NCI-H128 (cell line): ENCODE results near the gene PDE6G.

Experiments used
- DNase-seq: peaks from one replicate; lab custom pipeline; 2025; ENCODE audit not compliant: unreplicated experiment; lab: John Stamatoyannopoulos, UW

Gene PDE6G

GRCh38 chr17:81664051-81664470 is 7.7 kb upstream of the PDE6G start:
- no peak for DNase-seq

- no peak for DNase-seq
These were observed 5.7 kb upstream of the PDE6G start for GRCh38 chr17:81662002-81662401.

- DNase-seq, result no peak
These were observed 4.1 kb upstream of the PDE6G start for GRCh38 chr17:81660441-81660840.

GRCh38 chr17:81659038-81659437 is 2.7 kb upstream of the PDE6G start:
- DNase-seq, result no peak

- no peak for DNase-seq
These were observed 493 bp upstream of the PDE6G start for GRCh38 chr17:81656835-81657234.

GRCh38 chr17:81655378-81656117 is 794 bp downstream of the PDE6G start:
- DNase-seq, result no peak

GRCh38 chr17:81652906-81653771 is 3.2 kb downstream of the PDE6G start:
- DNase-seq, result no peak

- no peak for DNase-seq
These were observed 4.7 kb downstream of the PDE6G start for GRCh38 chr17:81651692-81652091.

- no peak for DNase-seq
These were observed 5.4 kb downstream of the PDE6G start for GRCh38 chr17:81650951-81651350.

GRCh38 chr17:81648707-81649085 is 7.6 kb downstream of the PDE6G start:
- no peak for DNase-seq

GRCh38 chr17:81648013-81648706 is 8.2 kb downstream of the PDE6G start:
- DNase-seq, result no peak

- DNase-seq, result no peak
These were observed 8.7 kb downstream of the PDE6G start for GRCh38 chr17:81647640-81648012.

GRCh38 chr17:81646869-81647600 is 9.3 kb downstream of the PDE6G start:
- DNase-seq, result no peak

- no peak for DNase-seq
These were observed 11.1 kb downstream of the PDE6G start for GRCh38 chr17:81644976-81645952.

- no peak for DNase-seq
These were observed 11.8 kb downstream of the PDE6G start for GRCh38 chr17:81644496-81644895.

- no peak for DNase-seq
These were observed 14.4 kb downstream of the PDE6G start for GRCh38 chr17:81641825-81642489.

GRCh38 chr17:81640011-81640410 is 16.3 kb downstream of the PDE6G start:
- no peak for DNase-seq

GRCh38 chr17:81638683-81639082 is 17.7 kb downstream of the PDE6G start:
- no peak for DNase-seq

- peak; percentile 60 for DNase-seq
These were observed 19.6 kb downstream of the PDE6G start, which contains the start of the genes NPLOC4 and TSPAN10 for GRCh38 chr17:81636505-81637288. Gene NPLOC4, minus strand, starts transcription at chr17:81637112. Its CDS starts 182 bp downstream, at chr17:81636930. Gene TSPAN10, plus strand, starts transcription at chr17:81637196. Its CDS starts 5,217 bp downstream, at chr17:81642413.
